LHCN-M2 (cell line): ENCODE measurements around the gene BLVRB. TPM values are rescaled to one million over a fixed set of nuclear protein-coding genes. Genes with fewer than 3 reads are reported as not detected.
"Not testable (repeated sequence)": the region's sequence is repeated elsewhere in the genome, so short reads cannot be mapped to it uniquely, and the experiment has no call there.

ENCODE experiments used
- DNase-seq: peaks from one replicate; pipeline ENCODE4 v3.0.0-alpha.2; 2012; ENCODE audit warnings: low read depth
- total RNA-seq: library from RNA; depleted of rRNA; stranded (reverse); fragments of >200 nt; gene quantifications from 2 replicates; pipeline ENCODE4 v1.2.3, GENCODE V29; 2014

Gene BLVRB
- total RNA-seq, 1 experiment from 2014 or later = 92.0 TPM

DNA sequence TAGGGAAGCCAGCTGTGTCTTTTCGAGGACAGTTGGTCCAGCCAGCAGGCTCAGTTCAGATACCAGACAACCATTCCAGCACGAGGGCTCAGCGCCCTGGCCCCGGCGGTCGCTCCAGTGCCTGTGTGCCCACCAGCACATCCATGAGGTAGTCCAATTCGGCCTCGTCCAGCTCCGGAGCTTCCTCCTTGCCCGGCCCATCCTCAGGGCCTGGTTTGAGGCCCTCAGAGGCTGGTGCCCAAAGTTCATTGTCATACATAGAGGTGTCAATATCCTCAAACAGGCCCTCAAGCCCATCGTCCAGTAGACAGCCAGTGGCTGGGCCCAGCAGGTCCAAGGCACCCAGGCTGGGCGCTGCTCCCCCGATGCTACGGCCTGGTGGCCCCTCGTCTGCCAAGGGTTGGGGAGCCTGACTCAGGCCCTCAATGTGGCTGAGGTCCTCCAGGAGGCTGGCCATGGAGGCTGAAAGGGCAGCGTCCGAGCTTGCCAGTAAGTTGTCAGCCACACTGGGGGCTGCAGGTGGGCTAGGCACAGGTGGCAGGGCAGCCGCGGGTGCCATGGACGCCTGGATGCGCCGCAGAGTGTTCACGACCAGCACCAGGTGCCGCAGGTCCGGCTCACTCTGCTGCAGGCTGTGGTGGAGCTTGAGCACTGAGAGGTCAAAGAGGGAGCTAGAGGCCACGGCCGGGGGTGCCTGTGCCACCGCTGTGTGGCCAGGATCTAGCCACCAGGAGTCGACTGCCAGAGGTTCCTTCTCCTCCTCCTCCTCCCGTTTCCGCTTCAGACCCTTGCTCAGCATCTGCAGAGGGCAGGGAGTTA is 42.6 kb downstream of the BLVRB start:
- no peak for DNase-seq

DNA sequence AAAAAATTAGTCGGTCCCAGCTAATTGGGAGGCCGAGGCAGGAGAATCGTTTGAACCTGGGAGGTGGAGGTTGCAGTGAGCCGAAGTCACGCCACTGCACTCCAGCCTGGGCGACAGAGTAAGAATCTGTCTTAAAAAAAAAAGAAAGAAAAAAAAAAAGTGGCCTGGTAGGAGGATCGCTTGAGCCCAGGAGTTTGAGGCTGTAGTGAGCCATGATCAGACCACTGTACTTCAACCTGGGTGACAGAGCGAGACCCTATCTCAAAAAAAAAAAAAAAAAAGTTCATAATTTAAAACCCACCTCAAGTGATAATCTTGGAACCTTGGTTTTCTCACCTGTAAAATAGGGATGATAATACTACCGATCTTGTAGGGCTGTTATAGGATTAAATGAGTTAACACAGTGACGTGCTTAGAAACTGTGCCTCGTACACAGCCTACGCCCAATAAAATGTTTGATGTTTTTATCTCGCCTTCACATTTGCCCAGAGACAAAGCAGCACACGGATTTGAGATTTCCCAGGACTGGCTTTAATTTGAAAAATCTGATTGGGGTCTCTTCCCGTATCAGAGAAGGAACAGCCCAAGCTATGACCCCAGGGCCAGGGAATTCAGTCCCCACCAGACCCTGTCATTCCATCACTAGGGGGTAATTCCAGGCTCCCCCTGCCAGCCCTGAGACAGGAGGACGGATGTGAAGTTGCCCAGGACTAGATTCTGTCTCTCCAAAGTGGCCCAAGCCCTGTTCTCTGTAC is 43.4 kb downstream of the BLVRB start:
- no peak for DNase-seq

DNA sequence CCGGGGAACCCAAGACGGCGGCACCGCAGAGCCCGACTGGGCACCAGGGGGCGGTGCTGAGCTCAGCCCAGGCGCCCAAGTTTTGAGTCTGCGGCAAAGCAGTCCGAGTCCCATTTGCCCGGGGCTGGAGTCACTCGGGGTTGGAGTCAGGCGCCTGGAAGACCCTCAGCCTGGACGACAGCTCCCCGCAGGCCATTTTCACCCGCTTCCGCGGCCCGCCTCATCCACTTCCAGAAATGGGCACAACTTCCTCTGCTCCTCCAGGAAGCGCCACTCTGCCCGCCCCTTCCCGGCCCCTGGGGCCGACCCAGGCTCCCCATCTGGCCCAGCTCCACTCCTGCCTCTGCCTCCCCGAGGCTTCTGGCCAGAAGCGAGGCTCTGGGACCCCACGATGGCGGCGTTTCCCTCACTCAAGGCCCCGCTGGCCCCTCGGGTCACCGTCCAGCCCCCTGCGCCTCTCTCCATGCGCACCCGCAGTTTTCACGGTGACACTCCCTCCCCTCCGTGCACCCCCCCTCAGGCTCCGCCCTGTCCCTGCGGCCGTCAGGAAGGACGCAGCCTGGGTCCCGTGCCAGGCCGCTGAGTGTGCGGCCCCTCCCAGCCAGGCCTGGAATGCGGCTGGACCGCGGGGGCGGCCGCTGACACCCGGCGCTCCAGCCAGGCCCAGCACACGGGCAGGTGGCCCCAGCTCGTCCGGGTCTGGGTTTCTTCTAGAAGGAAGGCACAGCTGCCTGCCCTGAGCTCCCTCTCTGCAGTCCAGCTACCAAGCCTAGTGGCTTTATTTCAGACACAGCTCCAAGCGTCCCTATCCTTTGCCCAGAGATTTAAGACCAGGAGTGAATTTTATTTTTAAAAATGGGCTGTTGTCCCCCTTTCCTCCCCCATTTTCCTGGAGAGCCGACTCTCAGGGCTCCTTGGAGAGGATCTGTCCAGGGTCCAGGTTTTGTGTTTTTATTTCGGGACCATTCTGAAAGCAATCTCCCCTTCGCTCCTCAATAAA is 44.5 kb downstream of the BLVRB start:
- DNase-seq = peak; percentile 94

- no peak for DNase-seq
These were observed 45.1 kb downstream of the BLVRB start for GRCh38 chr19:40420451-40420765.

DNA sequence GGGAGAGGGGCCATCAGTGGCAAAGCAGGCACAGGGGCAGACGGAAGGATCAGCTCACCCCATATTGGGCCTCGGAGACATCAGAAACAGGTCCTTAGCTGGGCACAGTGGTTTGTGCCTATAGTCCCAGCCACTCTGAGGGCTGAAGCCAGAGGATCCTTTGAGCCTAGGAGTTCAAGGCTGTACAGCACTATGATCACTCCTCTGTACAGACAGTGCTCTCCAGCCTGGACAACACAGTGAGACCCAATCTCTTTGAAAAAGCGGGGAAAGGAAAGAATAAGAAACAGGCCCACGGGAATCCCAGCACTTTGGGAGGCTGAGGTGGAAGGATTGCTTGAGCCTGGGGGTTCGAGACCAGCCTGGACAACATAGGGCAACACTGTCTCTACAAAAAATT is 45.8 kb downstream of the BLVRB start:
- DNase-seq = no peak

DNA sequence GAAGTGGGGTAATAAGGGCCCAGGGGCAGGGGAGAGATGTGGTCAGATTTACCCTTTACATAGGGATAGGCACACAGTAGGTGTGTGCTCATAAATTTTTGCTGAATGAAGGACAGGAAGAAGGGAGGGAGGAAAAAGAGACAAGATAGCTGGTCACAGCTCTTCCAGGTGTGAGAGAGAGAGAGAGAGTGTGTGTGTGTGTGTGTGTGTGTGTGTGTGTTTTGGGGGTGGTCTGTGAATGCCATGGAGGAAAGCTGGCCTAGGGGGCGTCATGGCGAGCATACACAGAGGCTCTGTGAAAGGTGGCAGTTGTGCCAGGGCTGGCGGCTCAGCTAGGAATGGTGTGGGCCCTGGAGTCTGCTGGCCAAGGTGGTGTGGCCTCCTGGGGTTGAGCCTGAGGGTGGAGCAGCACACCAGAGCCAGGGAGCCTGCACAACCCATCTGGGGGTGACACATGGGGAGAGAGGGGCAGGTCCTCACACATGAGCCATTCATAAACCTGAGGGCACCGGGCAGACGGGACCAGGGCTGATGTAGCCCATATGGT is 46.4 kb downstream of the BLVRB start:
- DNase-seq = no peak

- DNase-seq = no peak
These were observed 47.5 kb downstream of the BLVRB start for GRCh38 chr19:40418040-40418439.

- DNase-seq = no peak
These were observed 47.9 kb downstream of the BLVRB start for GRCh38 chr19:40417643-40417981.

- no peak for DNase-seq
These were observed 48.5 kb downstream of the BLVRB start for GRCh38 chr19:40416918-40417642.

- DNase-seq = no peak
These were observed 49.8 kb downstream of the BLVRB start for GRCh38 chr19:40415768-40416167.

- no peak for DNase-seq
These were observed 50.7 kb downstream of the BLVRB start for GRCh38 chr19:40414542-40415535.

DNA sequence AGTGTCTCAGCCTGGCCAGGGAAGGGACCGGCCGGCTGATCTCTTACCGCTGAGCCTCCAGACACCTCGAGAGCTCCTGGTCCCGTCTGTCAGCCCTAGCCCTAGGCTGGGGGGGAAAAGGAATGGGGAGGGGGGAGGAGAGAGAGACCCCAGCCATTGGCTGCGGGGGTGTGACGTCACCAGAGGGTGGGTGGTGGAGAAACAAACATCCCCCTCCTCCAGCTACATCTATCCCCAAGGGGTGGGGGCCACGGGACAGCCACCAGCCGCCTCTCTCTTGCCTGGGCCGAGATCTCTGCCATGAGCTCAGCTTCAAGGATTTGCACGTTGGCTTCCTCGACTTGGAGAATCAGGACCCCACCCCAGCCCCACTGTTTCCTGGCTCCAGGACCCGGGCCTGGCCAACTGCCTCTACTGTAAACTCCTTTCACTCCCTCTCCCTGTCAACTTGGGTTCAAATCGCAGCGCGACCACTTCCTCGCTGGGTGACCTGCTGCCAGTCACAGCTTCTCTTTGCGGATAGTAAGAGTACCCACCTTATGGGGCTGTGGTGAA is 52.2 kb downstream of the BLVRB start, which contains the start of gene PRX:
Gene PRX (minus strand): TSS at position 88 of the 555 bp plus-strand sequence. CDS start 5,446 bp downstream, outside the sequence.
- no peak for DNase-seq

GRCh38 chr19:40412866-40413265 is 52.7 kb downstream of the BLVRB start:
- no peak for DNase-seq

- DNase-seq = no peak
These were observed 53.5 kb downstream of the BLVRB start for GRCh38 chr19:40411958-40412499.

- no peak for DNase-seq
These were observed 54.3 kb downstream of the BLVRB start for GRCh38 chr19:40411125-40411842.

DNA sequence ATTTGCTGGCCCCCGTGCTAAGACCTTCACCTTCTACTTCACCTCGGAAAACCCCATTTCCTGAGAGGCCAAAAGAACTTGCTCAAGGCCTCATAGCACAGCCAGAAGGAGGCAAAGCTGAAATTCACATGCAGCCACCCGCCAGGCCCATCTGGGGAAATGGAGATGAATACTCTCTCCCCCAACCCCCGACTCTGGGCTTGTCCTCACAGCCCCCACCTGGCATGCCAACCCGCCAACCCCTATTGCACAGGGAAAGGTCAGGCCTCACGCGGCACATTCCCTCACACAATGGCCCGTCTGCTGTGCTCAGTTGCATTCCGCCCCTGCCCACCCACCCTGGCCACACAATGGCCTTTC is 55.5 kb downstream of the BLVRB start:
- no peak for DNase-seq

GRCh38 chr19:40408598-40408925 is 57.0 kb downstream of the BLVRB start:
- not testable (repeated sequence) for DNase-seq
